Activated CD4-positive, alpha-beta T cell treated with anti-CD3 and anti-CD28 coated beads, Interleukin-2, Interleukin-6, amounts not matched to agents 100 ng/mL and 50 ng/mL, durations not matched to agents 16 hours and 8 hours (primary cell): ENCODE measurements around the gene PCBP2.
A peak's percentile ranks its signal among the peaks of the same experiment; 100 is the strongest.
"Not testable (repeated sequence)": the region's sequence is repeated elsewhere in the genome, so short reads cannot be mapped to it uniquely, and the experiment has no call there.

Source experiments
- DNase-seq: peaks from one replicate; pipeline ENCODE4 v3.0.0-alpha.2; 2020

Gene PCBP2

DNA sequence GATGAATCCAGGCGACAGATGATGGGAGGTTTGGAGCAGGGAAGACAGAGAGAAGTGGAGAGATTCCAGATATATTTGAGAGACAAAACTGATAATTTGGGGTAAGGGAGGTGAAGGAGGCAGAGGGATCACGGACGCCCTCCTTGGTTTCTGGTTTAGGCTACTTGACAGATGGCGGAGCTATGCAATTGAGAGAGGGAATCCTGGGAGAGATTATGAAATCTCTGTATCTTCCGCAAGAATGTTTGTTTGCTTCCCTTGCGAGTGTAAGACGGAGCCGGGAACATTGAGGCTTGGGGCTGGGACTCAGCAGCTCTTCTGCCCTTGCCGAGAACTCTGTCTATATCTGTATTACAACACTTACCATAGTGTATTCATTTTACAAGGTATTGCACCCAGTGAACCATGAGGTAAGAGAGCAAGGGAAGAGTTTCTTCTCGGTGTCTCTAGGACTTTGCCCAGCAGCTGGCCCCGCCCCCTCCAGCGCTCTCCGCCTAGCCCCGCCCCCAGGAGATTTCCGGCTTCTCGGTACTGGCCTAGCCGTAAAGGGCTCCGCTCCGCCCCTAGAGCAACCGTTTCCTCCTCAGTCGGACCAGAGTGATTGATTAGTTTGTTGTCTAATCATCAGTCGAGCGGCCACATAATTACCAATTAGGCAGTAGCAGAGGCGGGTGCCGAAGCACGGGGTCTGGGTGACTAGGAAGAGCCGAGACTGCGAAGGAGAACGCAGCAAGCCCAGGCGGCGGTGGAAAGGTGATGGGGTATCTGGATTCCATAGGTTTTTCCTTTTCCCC, 10.7 kb upstream of the PCBP2 start, which contains the start of gene PRR13:
Gene PRR13, plus strand, starts transcription at position 695 of the 794 bp plus-strand sequence. CDS start 981 bp downstream, outside the sequence.
- peak; percentile 100 for DNase-seq

DNA sequence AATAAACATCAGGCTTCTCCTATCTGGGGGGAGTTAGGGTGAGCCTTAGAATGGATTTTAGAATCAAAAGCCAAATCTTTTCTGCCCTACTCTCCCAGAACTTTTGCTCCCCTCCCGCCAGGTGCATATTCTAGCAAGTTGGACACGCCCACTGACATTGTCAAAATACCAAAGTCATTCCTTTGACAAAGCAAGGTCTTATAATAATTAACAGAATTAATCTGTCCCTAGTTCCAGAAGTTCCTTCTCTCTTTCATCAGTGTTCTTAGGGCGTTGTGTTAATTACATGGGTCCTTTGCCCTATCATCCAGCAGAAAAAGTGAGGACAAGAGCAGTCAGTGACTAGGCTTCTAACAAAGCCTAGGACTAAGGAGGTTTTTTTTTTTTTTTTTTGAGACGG, 7.9 kb upstream of the PCBP2 start:
- no peak for DNase-seq

DNA sequence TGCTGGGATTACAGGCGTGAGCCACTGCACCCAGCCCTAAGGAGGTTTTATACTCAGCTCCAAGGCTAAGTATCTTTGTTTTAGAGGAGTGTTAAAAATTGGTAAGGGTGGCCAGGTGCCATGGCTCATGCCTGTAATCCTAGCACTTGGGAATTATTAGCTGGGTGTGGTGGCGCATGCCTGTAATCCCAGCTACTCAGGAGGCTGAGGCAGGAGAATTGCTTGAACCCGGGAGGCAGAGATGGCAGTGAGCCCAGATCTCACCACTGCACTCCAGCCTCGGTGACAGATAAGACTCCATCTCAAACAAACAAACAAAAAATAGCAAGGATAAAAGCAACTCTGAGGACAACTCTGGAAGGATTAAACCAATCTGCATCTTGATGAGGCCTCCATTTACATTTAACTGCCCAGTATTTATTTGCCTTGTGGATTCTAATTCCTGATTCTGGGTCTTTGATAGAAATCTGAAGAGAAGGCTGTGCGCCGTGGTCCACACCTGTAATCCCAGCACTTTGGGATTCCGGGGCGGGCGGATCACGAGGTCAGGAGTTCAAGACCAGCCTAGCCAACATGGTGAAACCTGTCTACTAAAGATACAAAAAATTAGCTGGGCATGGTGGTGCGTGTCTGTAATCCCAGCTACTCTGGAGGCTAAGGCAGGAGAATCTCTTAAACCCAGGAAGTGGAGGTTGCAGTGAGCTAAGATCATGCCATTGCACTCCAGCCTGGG, 7.1 kb upstream of the PCBP2 start:
- DNase-seq = not testable (repeated sequence)

DNA sequence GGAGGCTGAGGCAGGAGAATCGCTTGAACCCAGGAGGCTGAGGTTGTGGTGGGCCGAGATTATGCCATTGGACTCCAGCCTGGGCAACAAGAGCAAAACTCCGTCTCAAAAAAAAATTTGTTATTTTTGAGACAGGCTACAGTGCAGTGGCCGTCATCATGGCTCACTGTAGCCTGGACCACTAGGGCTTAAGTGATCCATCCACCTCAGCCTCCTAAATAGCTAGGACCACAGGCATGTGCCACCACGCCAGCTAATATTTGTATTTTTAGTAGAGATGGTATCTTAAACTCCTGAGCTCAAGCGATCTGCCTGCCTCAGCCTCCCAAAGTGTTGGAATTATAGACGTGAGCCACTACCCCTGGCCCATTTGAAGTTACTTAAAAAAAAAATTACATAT, 966 bp upstream of the PCBP2 start:
- DNase-seq = no peak

DNA sequence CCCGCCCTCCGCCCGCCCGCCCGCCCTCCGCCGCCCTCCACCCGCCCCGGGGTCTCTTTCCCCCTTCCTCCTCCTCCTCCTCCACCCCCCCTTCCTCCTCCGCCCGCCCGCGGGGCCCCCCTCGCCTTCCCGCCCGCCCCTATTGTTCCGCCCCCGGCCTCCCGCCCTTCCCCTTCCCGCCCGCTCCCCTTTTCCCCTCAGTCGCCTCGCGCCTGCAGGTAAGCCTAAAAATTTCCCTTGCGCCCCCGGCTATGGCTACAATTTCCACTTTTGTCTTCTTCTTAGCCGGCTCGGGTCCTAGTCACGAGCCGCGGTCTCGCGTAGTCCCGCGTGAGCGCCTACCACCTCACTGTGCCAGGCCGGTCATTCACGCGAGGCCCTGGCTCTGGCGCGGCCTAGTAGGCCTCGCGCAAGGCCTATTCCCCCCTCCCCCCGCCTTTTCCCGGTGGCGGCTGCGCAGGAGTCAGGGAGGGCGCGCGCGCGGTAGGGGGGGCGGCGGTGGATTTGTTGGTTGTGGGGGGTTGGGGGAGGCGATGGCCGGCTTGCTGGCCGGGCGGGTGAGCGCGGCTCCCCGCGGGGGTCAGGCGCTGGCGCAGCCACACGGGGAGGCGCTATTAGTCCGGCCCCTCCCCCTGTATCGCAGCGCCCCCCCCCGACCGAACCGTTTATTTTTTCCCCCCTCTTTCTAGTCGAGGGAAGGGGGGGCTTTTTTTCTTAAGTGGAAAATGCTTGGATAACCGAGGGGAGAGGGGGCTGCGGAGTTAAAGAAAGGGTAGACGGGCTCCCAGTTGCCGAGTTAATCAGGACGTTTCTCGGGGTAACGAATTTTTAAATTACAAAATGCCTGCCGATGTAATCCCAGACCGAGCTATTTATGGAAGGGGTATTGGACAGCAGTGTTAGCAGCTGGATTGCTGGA, 516 bp downstream of the PCBP2 start:
- peak; percentile 76 for DNase-seq

DNA sequence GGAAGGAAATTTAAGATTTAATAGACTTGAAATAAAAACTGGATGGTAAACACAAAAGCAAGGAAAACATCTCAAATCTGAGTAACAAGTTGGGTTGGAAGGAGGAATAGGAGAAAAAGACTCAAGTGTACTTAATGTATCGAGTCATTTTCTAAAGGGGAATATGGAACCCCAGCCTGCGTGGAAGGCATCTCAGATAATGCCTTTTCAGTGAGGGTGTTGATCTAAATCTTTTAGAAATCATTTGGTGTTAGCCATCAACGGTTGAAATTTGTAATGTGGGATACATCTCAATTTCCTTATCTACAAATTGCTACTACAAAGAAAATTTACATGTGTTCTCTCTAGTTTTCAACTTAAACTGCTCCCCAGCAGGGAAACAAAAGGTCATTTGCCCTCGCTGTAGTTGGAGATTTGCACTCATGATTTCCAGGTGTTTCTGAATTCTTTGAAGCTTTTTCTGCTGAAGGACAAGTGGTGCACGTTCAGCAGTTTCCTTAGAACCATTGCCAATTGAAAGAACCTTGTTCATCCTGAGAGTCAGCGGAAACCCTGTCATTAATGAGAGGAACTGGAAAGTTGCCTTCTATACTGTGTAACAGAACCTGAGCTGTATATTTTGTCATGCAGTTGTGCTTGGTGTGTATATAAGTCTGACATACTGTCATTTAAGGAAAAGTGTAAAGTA, 2.2 kb downstream of the PCBP2 start:
- DNase-seq = no peak

DNA sequence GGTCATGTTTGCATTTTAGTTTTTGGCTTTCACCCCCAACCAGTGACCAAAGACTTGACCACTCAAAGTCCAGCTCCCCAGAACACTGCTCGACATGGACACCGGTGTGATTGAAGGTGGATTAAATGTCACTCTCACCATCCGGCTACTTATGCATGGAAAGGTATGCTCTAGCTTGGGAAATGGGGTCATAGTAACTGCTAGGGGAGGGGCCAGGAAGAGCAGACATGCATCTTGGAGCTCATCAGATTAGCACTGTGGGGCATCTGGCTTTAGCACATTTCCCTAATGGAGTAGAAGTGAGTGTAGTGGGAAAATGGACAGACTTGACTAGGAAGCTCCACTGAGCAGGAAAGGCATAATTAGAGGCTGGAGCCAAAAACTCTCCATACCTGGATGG, 2.8 kb downstream of the PCBP2 start:
- DNase-seq = no peak

DNA sequence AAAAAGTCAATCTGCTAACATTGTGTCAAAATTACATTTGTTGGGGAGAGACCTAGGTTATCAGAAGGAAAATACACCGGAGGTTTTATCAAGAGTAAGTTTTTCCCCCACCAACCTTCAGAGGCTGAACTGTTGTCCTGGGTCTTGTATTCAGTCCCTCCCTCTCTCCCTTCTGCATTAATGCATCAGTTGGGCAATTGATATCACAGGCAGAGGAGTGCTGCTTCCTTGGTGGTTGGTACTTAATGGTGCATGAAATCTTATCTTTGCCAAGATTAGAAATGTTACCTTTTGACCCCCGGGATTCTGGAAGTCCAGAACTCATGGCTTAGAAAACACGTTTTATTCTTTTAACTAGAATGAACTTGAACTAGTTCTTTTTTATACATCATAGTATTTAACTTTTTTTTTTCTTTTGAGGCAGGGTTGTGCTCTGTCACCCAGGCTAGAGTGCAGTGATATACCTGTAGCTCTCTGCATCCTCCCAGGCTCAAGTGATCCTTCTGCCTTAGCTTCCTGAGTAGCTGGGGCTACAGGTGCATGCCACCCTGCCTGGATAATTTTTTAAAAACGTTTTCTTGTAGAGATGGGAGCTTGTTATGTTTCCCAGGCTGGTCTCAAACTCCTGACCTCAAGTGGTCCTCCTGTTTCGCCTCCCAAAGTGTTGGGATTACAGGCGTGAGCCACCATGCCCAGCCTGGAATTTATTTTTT, 4.9 kb downstream of the PCBP2 start:
- DNase-seq = no peak

DNA sequence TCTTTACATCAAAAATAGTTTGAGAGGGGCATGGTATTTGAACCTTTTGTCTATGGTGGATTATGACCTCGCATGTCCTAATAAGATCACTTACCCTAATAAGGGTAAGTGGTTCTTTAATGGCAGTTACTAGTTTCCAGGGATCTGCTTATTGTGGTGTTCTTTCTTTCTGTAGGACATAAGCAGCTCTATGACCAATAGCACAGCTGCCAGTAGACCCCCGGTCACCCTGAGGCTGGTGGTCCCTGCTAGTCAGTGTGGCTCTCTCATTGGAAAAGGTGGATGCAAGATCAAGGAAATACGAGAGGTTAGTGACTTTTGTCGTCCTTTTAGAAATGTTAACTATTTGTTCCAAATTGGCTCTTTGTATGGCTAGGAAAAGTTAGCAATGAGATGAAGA, 7.2 kb downstream of the PCBP2 start:
- no peak for DNase-seq

DNA sequence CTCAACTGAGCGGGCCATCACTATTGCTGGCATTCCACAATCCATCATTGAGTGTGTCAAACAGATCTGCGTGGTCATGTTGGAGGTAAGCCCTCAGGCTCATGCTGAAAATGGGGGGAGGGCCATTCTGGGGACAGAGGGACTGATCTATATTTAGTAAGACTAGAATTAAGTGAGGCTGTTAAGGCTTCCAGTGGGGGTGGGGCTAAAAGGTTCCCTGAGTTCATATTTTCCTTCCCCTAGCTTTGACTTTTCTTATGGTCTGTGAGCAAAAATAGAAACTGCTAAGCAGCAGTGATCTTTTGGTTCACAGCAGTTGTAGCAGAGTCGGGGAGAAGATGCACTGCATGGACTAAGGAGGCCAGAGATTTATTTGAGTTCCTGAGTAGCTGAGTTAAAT, 9.2 kb downstream of the PCBP2 start:
- DNase-seq = no peak

DNA sequence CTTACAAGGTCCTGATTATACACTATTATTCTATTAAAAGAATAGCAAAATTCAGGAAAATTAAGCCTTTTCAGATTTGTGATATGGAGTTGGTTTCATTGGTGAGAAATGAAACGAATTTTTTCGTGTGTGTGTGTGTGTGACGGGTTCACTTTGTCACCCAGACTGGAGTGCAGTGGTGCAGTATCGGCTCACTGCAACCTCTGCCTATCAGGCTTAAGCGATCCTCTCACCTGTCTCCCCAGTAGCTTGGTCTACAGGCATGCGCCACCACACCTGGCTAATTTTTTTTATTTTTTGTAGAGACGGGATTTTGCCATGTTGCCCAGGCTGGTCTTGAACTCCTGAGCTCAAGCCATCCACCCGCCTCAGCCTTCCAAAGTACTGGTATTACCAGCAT, 9.7 kb downstream of the PCBP2 start:
- DNase-seq = no peak

DNA sequence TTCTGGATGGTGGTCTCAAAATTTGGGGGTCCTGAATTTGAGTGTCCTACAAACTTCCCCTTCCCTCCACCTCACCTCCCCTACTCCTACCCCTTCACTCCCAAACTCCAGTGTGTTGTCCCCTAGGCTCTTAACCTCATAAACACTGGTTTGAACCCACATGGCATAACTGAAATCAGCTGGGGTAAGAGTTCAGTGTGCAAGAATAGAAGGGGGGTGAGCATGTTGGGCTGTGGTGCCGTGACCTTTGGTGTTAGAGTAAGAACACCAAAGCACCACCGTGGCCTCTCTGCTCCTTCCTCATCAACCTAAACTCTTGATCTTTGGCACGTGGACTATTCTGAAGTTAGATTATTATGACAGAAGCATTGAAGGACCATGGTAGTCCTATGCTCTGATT, 11.0 kb downstream of the PCBP2 start:
- no peak for DNase-seq

DNA sequence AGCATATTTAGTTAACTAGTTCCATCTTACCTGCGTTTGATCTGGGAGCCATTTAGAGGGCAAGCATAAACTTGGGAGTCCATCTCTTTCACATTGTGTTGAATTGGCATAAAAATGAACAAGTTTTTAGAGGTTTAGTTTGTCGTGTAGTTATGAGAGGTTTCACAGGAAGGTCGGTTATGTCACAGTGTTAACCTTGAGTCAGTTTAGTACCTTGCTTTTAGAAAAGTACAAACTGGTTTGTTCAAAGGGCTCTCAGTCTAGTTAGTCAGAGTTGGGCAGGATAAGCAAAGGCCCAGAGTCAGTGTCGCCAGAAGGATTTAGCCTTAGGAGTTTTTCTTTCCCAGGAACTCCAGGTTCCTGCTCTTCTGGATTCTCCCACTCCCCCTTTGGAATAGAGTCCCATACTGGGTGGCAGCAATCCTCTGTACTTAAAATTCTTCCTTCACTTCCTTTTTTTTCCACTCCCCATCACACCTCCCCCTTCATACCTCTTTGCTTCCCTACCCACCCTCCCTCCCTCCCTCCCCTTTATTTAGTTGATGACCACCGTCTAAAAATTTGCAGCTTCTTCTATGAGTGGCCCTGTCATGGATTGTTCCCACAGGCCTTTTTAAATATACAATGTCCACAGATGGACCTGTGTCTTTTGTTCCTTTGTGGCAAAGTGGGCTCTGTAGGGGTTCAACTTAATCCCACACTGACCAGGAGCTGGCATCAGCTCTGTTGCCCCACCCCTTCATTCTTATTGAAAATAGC, 12.1 kb downstream of the PCBP2 start:
- no peak for DNase-seq

DNA sequence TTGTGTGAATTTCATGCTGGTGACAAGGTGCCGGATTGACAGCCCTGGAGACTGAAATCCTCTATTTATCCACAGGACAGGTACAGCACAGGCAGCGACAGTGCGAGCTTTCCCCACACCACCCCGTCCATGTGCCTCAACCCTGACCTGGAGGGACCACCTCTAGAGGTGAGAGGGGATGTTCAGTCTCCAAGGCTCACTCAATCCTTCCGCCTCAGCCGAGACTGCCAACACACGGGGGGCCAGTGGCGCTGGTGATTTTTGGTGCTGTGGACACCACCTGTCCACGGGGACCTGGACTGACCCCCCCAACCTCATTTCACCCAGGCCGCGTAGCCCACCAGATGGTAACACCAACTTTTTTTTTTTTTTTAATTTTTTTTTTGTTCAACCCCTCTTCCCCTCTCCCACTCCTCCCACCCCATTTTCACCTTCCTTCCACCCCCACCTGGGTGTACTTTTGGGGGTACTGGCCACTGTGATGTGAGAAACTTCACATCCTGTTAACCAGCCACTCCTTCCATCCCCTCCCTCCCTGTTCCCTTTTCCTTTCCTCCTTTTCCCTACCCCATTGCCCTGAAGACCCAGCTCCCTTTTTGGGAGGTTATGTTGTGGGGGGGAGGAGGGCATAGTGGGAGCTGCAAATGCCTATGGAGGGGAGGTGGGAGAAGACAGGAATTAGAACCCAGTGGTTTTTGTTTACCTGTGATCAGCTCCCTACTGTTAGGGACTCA, 12.9 kb downstream of the PCBP2 start:
- no peak for DNase-seq

DNA sequence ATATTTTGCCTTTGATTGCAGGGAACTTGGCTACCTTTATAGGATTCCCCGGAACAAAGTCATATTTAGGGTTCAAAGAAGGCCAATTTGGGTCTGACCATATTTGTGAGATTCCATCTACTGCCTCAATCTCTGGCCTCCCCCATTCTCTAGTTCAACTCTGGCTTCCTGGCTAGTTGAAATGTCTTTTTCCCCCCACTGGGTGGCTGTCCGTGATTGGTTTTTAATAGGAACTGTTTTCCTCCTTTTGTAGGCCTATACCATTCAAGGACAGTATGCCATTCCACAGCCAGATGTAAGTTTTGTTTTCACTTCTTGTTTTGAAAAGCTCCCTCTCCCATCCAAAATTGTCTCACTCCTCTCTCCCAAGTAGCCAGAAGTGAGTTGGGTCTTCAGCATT, 13.8 kb downstream of the PCBP2 start:
- no peak for DNase-seq

DNA sequence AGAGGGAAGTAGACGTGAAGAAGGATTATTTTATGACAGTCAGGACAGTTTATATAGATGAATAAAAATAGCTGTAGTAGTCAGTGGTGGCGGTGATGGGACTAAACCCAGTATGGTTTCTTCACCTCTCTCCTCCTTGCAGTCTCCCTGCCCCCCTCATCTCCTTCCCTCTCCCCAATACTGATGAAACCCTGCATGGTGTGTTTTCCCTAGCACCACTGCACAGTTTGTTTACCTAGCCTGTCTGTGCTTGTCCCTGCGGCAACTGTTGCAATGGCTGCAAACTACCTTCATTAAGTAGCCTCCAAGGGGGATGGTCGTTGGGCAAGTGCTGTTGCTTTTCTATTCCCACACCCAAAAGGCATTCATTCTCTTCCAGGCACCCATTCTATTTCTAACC, 14.7 kb downstream of the PCBP2 start:
- no peak for DNase-seq

DNA sequence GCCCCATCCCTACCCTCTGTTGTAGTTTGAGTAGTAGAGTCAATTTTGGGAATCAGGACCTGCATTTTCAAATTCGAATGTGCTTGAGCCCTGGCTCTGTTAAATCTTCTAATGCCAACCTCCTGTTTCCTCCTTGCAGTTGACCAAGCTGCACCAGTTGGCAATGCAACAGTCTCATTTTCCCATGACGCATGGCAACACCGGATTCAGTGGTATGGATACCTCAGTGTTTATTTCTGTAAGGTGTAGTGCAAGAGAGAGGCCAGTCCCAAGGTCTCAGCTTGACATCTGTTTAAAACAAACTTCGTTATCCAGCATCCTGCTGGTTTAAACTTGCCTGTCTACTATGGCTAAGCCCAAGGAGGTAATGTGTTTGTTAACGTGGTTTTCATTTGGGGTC, 15.2 kb downstream of the PCBP2 start:
- no peak for DNase-seq

DNA sequence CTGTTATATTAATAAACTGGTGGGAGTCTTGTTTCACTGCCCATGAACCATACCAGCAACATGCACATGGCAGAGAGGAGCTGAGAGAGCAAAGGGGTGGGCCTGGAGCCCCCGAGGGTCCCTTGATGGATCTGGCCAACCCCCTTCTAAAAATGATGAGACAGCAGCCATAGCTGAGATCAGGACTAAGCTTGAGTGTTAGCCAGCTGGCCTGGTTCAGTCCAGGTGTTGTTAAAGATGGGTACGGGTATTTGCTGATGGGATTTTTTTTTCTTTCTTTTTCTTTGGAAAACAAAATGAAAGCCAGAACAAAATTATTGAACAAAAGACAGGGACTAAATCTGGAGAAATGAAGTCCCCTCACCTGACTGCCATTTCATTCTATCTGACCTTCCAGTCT, 16.0 kb downstream of the PCBP2 start:
- DNase-seq = no peak

DNA sequence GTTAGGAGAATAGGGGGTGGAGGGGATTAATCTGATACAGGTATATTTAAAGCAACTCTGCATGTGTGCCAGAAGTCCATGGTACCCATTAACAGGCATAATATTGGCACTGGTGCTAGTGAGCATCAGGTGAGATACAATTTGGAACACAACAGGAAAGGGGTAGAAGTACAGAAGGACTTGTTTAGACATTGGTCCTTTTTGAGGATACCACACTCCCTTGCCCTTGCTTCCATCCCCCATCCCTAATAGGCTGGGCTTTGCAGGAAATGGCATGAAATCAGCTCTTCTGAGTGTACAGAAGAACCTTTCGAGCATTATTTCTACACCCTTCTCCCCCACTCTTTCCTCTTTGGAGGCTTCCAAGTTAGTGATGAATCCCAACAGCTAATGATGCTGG, 16.4 kb downstream of the PCBP2 start:
- no peak for DNase-seq

DNA sequence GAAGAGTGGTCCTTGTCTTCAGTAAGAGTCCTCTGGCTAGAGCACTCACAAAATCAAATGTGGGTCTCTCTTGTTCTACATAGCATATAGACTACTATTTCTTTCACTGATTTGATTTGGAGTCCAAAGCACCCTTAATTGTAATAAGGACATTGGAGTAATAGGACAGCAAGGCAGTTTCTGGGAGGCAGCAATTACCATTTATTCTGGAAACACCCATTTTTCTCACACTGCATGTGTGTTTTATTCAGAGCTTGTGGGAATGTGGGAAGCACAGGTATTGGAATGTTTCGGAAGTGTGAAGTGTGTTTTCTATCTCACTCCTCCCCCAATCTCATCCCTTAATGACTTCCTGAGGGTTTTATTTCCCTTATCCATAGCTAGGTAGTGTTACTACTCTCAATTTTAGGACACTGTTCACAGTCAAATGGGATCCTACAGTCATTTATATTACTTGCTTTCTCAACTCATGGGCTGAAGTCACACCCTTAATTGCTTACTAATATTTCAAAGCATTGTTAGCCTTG, 20.2 kb downstream of the PCBP2 start:
- no peak for DNase-seq
